Measurements from ENCODE around the gene ALDH16A1.
"Not testable (repeated sequence)": the region's sequence is repeated elsewhere in the genome, so short reads cannot be mapped to it uniquely, and the experiment has no call there.

ALDH16A1 gene

DNA sequence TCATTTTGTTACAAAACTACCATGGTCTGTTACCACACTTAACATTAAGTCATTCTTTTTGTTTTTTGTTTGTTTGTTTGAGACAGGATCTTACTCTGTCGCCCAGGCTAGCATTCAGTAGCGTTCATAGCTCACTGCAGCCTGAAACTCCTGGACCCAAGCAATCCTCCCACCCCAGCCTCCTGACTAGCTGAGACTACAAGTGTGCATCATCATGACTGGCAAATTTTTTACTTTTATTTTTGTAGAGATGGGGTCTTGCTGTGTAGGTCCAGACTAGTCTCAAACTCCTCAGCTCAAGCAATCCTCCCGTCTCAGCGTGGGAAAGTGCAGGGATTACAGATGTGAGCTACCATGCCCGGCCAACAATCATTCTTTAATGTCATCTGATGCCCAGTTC, 3.3 kb downstream of the ALDH16A1 start:
- H3K9ac ChIP-seq (ENCODE audit: low read length) = peak overlapping the region; percentile 82
- H3K36me3 ChIP-seq (ENCODE audit: control insufficient read depth, insufficient read depth, low read length, severe bottlenecking) = peaks cover 10% of the 10 kb centered on the region
- peak overlapping the region; percentile 21 for H3K4me3 ChIP-seq (ENCODE audit: low read length)
- no peaks in the 10 kb centered on the region for H3K27me3 ChIP-seq (replicated peaks; ENCODE audit: control insufficient read depth, insufficient read depth, low read length)
- peaks cover 51% of the 10 kb centered on the region for H3K4me1 ChIP-seq (ENCODE audit: control insufficient read depth, insufficient read depth, low read length)
- no peaks in the 10 kb centered on the region for H3K9me3 ChIP-seq (ENCODE audit: control insufficient read depth, low read length)
- DNase-seq (ENCODE audit: low read depth) = peak; percentile 58

DNA sequence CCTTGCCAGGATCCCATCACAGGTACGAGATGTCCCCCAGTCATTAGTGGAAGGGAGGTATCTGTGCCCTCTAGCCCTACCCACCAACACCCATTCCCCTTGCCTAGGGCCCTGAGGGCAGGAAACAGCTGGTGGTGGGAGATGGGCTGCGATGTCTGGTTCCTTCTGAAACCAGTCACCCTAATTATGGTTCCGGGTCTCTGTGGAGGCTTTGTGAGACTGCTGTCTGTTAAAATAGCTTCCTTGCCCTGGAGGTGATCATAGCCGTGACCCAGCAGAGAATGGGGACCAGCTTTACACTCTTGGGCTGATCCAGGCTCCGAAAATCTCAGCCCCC, 5.5 kb downstream of the ALDH16A1 start:
- DNase-seq (ENCODE audit: low read depth) = no peak
- Histone ChIP-seq H3K4me1 (ENCODE audit: control insufficient read depth, insufficient read depth, low read length) (peaks cover 51% of the 10 kb centered on the region), H3K4me3 (ENCODE audit: low read length) (no peak overlapping the region), H3K9ac (ENCODE audit: low read length) (peak overlapping the region; percentile 82), H3K36me3 (ENCODE audit: control insufficient read depth, insufficient read depth, low read length, severe bottlenecking) (peaks cover 10% of the 10 kb centered on the region), H3K9me3 (ENCODE audit: control insufficient read depth, low read length) (no peaks in the 10 kb centered on the region), H3K27me3 (replicated peaks; ENCODE audit: control insufficient read depth, insufficient read depth, low read length) (no peaks in the 10 kb centered on the region)

DNA sequence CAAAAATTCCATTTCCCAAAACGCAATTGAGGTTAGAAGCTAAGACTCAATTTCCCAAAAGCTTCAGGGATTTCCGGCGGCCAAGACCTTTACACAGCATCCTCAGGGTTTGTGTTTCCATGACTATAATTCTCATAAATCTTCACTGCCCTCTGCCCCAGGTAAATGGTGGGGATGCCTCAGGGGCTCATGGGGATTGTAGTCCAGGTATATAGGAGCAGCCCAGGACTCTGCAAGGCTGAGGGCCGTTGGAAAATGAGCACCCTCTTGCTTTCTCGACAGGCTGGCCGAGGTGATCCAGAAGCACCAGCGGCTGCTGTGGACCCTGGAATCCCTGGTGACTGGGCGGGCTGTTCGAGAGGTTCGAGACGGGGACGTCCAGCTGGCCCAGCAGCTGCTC, 6.4 kb downstream of the ALDH16A1 start:
- peak overlapping the region; percentile 82 for H3K9ac ChIP-seq (ENCODE audit: low read length)
- no peak overlapping the region for H3K4me3 ChIP-seq (ENCODE audit: low read length)
- peaks cover 11% of the 10 kb centered on the region for H3K36me3 ChIP-seq (ENCODE audit: control insufficient read depth, insufficient read depth, low read length, severe bottlenecking)
- no peak for DNase-seq (ENCODE audit: low read depth)
- peaks cover 44% of the 10 kb centered on the region for H3K4me1 ChIP-seq (ENCODE audit: control insufficient read depth, insufficient read depth, low read length)
- no peaks in the 10 kb centered on the region for H3K9me3 ChIP-seq (ENCODE audit: control insufficient read depth, low read length)
- no peaks in the 10 kb centered on the region for H3K27me3 ChIP-seq (replicated peaks; ENCODE audit: control insufficient read depth, insufficient read depth, low read length)

DNA sequence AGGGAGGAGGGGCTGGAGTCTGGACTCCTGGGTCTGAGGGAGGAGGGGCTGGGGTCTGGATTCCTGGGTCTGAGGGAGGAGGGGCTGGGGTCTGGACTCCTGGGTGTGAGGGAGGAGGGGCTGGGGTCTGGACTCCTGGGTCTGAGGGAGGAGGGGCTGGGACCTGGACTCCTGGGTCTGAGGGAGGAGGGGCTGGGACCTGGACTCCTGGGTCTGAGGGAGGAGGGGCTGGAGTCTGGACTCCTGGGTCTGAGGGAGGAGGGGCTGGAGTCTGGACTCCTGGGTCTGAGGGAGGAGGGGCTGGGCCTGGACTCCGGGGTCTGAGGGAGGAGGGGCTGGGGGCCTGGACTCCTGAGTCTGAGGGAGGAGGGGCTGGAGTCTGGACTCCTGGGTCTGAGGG, 8.1 kb downstream of the ALDH16A1 start:
- Histone ChIP-seq H3K36me3 (ENCODE audit: control insufficient read depth, insufficient read depth, low read length, severe bottlenecking) (peaks cover 25% of the 10 kb centered on the region), H3K4me1 (ENCODE audit: control insufficient read depth, insufficient read depth, low read length) (peaks cover 31% of the 10 kb centered on the region)
- H3K4me3 ChIP-seq (ENCODE audit: low read length); H3K27me3 ChIP-seq (replicated peaks; ENCODE audit: control insufficient read depth, insufficient read depth, low read length); H3K9me3 ChIP-seq (ENCODE audit: control insufficient read depth, low read length); H3K9ac ChIP-seq (ENCODE audit: low read length); DNase-seq (ENCODE audit: low read depth): not testable (repeated sequence)

DNA sequence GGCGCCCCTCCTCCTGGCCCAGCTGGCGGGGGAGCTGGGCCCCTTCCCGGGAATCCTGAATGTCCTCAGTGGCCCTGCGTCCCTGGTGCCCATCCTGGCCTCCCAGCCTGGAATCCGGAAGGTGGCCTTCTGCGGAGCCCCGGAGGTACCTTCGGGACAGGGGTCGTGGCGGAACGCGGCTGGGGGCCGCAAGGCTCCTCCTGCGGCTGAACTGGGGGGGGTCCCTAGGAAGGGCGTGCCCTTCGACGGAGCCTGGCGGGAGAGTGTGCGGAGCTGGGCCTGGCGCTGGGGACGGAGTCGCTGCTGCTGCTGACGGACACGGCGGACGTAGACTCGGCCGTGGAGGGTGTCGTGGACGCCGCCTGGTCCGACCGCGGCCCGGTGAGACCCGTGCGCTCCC, 8.6 kb downstream of the ALDH16A1 start:
- no peak for DNase-seq (ENCODE audit: low read depth)

DNA sequence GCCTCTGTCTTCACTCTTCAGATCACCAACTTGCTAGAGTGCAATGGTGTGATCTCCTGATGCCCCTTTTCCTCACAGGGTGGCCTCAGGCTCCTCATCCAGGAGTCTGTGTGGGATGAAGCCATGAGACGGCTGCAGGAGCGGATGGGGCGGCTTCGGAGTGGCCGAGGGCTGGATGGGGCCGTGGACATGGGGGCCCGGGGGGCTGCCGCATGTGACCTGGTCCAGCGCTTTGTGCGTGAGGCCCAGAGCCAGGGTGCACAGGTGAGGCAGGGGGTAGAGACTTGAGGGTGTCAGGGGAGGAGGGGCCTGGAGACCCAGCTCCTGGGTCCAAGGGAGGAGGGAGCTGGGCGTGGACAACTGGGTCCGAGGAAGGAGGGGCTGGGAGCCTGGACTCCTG, 9.5 kb downstream of the ALDH16A1 start:
- Histone ChIP-seq H3K9ac (ENCODE audit: low read length) (no peak overlapping the region), H3K36me3 (ENCODE audit: control insufficient read depth, insufficient read depth, low read length, severe bottlenecking) (peaks cover 35% of the 10 kb centered on the region), H3K4me3 (ENCODE audit: low read length) (no peak overlapping the region), H3K9me3 (ENCODE audit: control insufficient read depth, low read length) (no peaks in the 10 kb centered on the region), H3K4me1 (ENCODE audit: control insufficient read depth, insufficient read depth, low read length) (peaks cover 21% of the 10 kb centered on the region), H3K27me3 (replicated peaks; ENCODE audit: control insufficient read depth, insufficient read depth, low read length) (no peaks in the 10 kb centered on the region)
- DNase-seq (ENCODE audit: low read depth) = no peak

More for the DNA sequence above, 8.6 kb downstream of the ALDH16A1 start:
- no peaks in the 10 kb centered on the region for H3K9me3 ChIP-seq (ENCODE audit: control insufficient read depth, low read length)
- no peaks in the 10 kb centered on the region for H3K27me3 ChIP-seq (replicated peaks; ENCODE audit: control insufficient read depth, insufficient read depth, low read length)
- peaks cover 29% of the 10 kb centered on the region for H3K36me3 ChIP-seq (ENCODE audit: control insufficient read depth, insufficient read depth, low read length, severe bottlenecking)
- peaks cover 25% of the 10 kb centered on the region for H3K4me1 ChIP-seq (ENCODE audit: control insufficient read depth, insufficient read depth, low read length)
- H3K4me3 ChIP-seq (ENCODE audit: low read length) = no peak overlapping the region
- H3K9ac ChIP-seq (ENCODE audit: low read length) = no peak overlapping the region

DNA sequence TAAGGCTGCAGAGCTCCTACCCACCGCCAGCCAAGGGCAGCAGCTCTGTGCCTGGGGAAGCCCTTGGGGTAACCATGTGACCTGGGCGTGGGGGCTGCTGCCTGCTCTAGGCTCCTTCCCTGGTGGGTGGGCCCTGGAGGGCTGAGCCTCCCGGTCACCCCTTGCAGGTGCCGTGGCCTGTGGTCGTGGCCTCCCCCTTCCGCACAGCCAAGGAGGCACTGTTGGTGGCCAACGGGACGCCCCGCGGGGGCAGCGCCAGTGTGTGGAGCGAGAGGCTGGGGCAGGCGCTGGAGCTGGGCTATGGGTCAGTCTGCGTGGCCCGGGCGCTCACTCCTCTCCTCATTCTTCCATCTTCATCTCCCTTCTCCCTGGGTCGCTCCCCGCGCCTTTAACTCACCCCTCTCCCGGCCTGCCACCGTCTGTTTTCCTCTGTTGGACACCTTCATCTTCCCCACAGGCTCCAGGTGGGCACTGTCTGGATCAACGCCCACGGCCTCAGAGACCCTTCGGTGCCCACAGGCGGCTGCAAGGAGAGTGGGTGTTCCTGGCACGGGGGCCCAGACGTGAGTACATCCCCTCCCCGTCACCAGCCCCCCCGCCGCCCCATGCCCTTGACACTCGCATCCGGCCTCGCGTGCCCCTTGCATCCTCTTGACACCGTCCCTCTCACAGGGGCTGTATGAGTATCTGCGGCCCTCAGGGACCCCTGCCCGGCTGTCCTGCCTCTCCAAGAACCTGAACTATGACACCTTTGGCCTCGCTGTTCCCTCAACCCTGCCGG, 11.1 kb downstream of the ALDH16A1 start:
- Histone ChIP-seq H3K9ac (ENCODE audit: low read length) (no peak overlapping the region), H3K4me3 (ENCODE audit: low read length) (no peak overlapping the region), H3K36me3 (ENCODE audit: control insufficient read depth, insufficient read depth, low read length, severe bottlenecking) (peaks cover 35% of the 10 kb centered on the region), H3K27me3 (replicated peaks; ENCODE audit: control insufficient read depth, insufficient read depth, low read length) (no peaks in the 10 kb centered on the region), H3K4me1 (ENCODE audit: control insufficient read depth, insufficient read depth, low read length) (peaks cover 12% of the 10 kb centered on the region), H3K9me3 (ENCODE audit: control insufficient read depth, low read length) (no peaks in the 10 kb centered on the region)
- DNase-seq (ENCODE audit: low read depth) = no peak

DNA sequence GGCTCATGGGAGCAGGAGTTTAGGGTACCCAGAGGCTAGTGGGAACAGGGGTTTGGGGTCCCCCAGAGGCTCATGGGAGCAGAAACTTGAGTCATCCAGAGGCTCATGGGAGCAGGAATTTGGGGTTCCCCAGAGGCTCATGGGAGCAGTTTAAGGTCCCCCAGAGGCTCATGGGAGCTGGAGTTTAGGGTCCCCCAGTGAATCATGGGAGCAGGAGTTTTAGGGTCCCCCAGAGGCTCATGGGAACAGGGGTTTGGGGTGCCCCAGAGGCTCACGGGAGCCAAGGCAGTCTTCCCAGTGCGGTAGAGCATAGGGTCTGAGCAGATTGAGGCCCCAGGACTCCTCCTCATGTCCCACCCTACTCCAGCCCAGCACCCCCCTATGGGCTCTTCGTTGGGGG, 12.3 kb downstream of the ALDH16A1 start:
- no peaks in the 10 kb centered on the region for H3K9me3 ChIP-seq (ENCODE audit: control insufficient read depth, low read length)
- H3K4me3 ChIP-seq (ENCODE audit: low read length) = no peak overlapping the region
- no peak for DNase-seq (ENCODE audit: low read depth)
- H3K4me1 ChIP-seq (ENCODE audit: control insufficient read depth, insufficient read depth, low read length) = peaks cover 17% of the 10 kb centered on the region
- H3K36me3 ChIP-seq (ENCODE audit: control insufficient read depth, insufficient read depth, low read length, severe bottlenecking) = peaks cover 27% of the 10 kb centered on the region
- H3K9ac ChIP-seq (ENCODE audit: low read length) = no peak overlapping the region
- H3K27me3 ChIP-seq (replicated peaks; ENCODE audit: control insufficient read depth, insufficient read depth, low read length) = no peaks in the 10 kb centered on the region

DNA sequence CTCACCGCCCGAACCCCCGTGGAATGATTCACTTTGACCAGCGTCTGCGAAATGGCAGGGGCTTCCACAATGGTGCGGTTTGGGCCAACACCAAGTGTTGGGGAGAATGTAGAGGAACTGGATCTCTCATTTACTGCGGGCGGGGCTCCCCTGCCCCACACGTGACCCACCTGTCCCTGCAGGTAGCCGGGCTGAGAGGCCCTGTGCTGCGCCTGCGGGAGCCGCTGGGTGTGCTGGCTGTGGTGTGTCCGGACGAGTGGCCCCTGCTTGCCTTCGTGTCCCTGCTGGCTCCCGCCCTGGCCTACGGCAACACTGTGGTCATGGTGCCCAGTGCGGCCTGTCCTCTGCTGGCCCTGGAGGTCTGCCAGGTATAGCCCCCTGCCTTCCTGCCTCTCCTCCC, 15.2 kb downstream of the ALDH16A1 start:
- H3K9me3 ChIP-seq (ENCODE audit: control insufficient read depth, low read length) = no peaks in the 10 kb centered on the region
- no peaks in the 10 kb centered on the region for H3K27me3 ChIP-seq (replicated peaks; ENCODE audit: control insufficient read depth, insufficient read depth, low read length)
- peaks cover 19% of the 10 kb centered on the region for H3K4me1 ChIP-seq (ENCODE audit: control insufficient read depth, insufficient read depth, low read length)
- H3K36me3 ChIP-seq (ENCODE audit: control insufficient read depth, insufficient read depth, low read length, severe bottlenecking) = peaks cover 24% of the 10 kb centered on the region
- H3K4me3 ChIP-seq (ENCODE audit: low read length) = no peak overlapping the region
- no peak for DNase-seq (ENCODE audit: low read depth)
- H3K9ac ChIP-seq (ENCODE audit: low read length) = no peak overlapping the region

DNA sequence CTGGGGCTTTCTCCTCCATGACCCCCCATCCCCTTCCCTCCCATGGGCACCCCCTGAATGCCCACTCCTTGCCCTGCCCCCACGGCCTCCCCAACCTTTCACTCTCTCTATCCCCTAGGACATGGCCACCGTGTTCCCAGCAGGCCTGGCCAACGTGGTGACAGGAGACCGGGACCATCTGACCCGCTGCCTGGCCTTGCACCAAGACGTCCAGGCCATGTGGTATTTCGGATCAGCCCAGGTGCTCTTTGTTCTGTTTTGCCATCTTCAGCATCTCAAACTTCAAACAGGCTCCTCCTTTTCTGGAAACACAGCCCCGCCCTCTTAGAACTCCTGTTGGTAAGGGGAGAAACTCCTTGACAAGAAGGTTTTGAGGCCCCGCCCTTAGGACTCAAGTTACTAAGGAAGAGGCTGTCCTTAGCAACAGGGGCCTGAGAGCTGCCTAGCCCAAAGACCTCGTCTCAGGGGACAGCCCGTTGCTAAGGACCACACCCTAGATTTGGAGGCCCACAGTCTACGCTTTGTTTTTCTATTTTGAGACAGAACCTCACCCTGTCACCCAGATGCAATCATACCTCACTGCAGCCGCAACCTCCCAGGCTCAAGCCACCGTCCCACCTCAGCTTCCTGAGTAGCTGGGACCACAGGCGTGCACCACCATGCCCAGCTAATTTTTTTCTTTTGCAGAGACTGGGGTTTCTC, 15.9 kb downstream of the ALDH16A1 start:
- Histone ChIP-seq H3K4me1 (ENCODE audit: control insufficient read depth, insufficient read depth, low read length) (peaks cover 19% of the 10 kb centered on the region), H3K27me3 (replicated peaks; ENCODE audit: control insufficient read depth, insufficient read depth, low read length) (no peaks in the 10 kb centered on the region), H3K36me3 (ENCODE audit: control insufficient read depth, insufficient read depth, low read length, severe bottlenecking) (peaks cover 24% of the 10 kb centered on the region), H3K9me3 (ENCODE audit: control insufficient read depth, low read length) (no peaks in the 10 kb centered on the region), H3K4me3 (ENCODE audit: low read length) (no peak overlapping the region), H3K9ac (ENCODE audit: low read length) (no peak overlapping the region)
- peak; percentile 91 for DNase-seq (ENCODE audit: low read depth)

DNA sequence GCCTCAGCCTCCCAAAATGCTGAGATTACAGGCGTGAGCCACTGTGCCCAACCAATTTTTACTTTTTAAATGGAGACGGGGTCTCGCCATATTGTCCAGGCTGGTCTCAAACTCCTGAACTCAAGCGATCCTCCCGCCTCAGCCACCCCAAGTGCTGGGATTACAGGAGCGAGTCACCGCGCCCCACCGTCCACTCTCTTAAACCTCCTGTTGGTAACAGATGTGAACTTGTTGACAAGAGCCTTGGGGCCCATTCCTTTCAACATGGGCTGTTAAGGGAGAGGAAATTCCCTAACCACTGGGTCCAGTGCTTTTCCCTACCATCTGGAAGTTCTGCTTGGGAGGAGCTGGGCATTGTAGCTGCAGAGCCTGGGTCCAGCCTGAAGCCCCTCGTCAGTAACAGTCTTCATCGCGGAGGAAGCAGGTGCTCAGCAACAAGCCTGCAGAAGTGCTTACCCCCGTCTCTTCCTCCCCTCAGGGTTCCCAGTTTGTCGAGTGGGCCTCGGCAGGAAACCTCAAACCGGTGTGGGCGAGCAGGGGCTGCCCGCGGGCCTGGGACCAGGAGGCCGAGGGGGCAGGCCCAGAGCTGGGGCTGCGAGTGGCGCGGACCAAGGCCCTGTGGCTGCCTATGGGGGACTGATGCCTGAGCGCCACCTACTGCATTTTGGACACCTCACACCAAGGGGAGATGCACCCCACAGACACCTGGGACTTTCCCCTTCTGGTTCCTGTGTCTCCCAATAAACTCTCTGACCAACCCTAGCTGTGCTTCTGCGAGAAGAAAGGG, 17.0 kb downstream of the ALDH16A1 start:
- Histone ChIP-seq H3K36me3 (ENCODE audit: control insufficient read depth, insufficient read depth, low read length, severe bottlenecking) (peaks cover 18% of the 10 kb centered on the region), H3K4me3 (ENCODE audit: low read length) (no peak overlapping the region), H3K9me3 (ENCODE audit: control insufficient read depth, low read length) (no peaks in the 10 kb centered on the region), H3K9ac (ENCODE audit: low read length) (peak overlapping the region; percentile 20), H3K27me3 (replicated peaks; ENCODE audit: control insufficient read depth, insufficient read depth, low read length) (no peaks in the 10 kb centered on the region), H3K4me1 (ENCODE audit: control insufficient read depth, insufficient read depth, low read length) (peaks cover 25% of the 10 kb centered on the region)
- DNase-seq (ENCODE audit: low read depth) = no peak

Measured in adipocyte (in vitro differentiated cells).